H1 (cell line): ENCODE measurements around the gene ZSWIM2. TPM values are rescaled to one million over a fixed set of nuclear protein-coding genes. Genes with fewer than 3 reads are reported as not detected.

Experiments used
- CTCF ChIA-PET: fragments of 300-600 bp; sonication (Branson Sonifier 250); formaldehyde crosslinking; loops from one replicate; lab custom pipeline; 2021; ENCODE audit not compliant: partially characterized antibody; lab: Charles Lee
- POLR2A ChIA-PET: fragments of 300-600 bp; sonication (Branson Sonifier 250); formaldehyde crosslinking; loops from one replicate; lab custom pipeline; 2021; ENCODE audit warnings: inconsistent platforms; ENCODE audit not compliant: partially characterized antibody; lab: Charles Lee
- DNase-seq, 2 experiments: peaks; one replicate each; pipeline versions ENCODE4 v3.0.0 to v3.0.0-alpha.2; 2010 to 2022; ENCODE audit warnings: low spot score in 2 of 2, low read depth in 1 of 2, mixed read lengths in 1 of 2
- FAIRE-seq: peaks from 2 replicates; lab custom pipeline; 2011; peaks lifted over from hg19 to GRCh38; lab: Jason Lieb, UNC
- H2AFZ ChIP-seq: 2 replicates; pipeline ENCODE4 v1.8.1; 2012; ENCODE audit warnings: low read length, inconsistent platforms
- H2AK5ac ChIP-seq: 2 replicates; pipeline ENCODE4 v1.6.1; 2013; ENCODE audit warnings: low read depth, low read length
- H2BK120ac ChIP-seq: replicated peaks from 2 replicates; pipeline ENCODE3; 2013; ENCODE audit warnings: low read depth, low read length, inconsistent platforms
- H2BK12ac ChIP-seq: 2 replicates; pipeline ENCODE4 v1.6.1; 2013; ENCODE audit warnings: low read depth, low read length
- H2BK15ac ChIP-seq: 2 replicates; pipeline ENCODE4 v1.6.1; 2013; ENCODE audit warnings: low read length
- H2BK20ac ChIP-seq: 2 replicates; pipeline ENCODE4 v1.6.1; 2013; ENCODE audit warnings: low read length
- H2BK5ac ChIP-seq: 2 replicates; pipeline ENCODE4 v1.6.1; 2013; ENCODE audit warnings: low read depth, low read length
- H3K14ac ChIP-seq: 2 replicates; pipeline ENCODE4 v1.6.1; 2013; ENCODE audit warnings: inconsistent platforms; ENCODE audit not compliant: insufficient read length
- H3K18ac ChIP-seq: 2 replicates; pipeline ENCODE4 v1.6.1; 2013; ENCODE audit warnings: low read length; ENCODE audit errors: extremely low read depth
- H3K23ac ChIP-seq: 2 replicates; pipeline ENCODE4 v1.6.1; 2013; ENCODE audit warnings: inconsistent platforms; ENCODE audit not compliant: insufficient read length
- H3K23me2 ChIP-seq: 2 replicates; pipeline ENCODE4 v1.6.1; 2013; ENCODE audit warnings: low read depth, low read length
- H3K27ac ChIP-seq: 2 replicates; pipeline ENCODE4 v1.6.1; 2011; ENCODE audit warnings: low read depth, low read length, inconsistent platforms
- H3K27me3 ChIP-seq, 4 experiments: replicated peaks in 1 of 4; 1 replicate in 1 of 4; 2 replicates in 3 of 4; pipeline versions ENCODE4 v1.6.1 to v1.8.1; 2011 to 2013; ENCODE audit warnings: low read length in 3 of 4, mild to moderate bottlenecking in 3 of 4, inconsistent platforms in 2 of 4, mixed read lengths in 2 of 4, moderate library complexity in 1 of 4; ENCODE audit not compliant: control insufficient read depth in 3 of 4, insufficient read depth in 3 of 4; ENCODE audit errors: extremely low read depth in 1 of 4
- H3K36me3 ChIP-seq, 4 experiments: 2 replicates each; pipeline versions ENCODE4 v1.6.1 to v1.8.1; 2011 to 2013; ENCODE audit warnings: mild to moderate bottlenecking in 4 of 4, low read length in 3 of 4, moderate library complexity in 2 of 4, control low read depth in 1 of 4, inconsistent platforms in 1 of 4; ENCODE audit not compliant: insufficient read depth in 4 of 4, control insufficient read depth in 2 of 4
- H3K4ac ChIP-seq: replicated peaks from 2 replicates; pipeline ENCODE3; 2013; ENCODE audit warnings: low read length, low read depth, mixed read lengths, inconsistent platforms; ENCODE audit not compliant: insufficient read length
- H3K4me1 ChIP-seq, 4 experiments: replicated peaks in 1 of 4; 1 replicate in 1 of 4; 2 replicates in 3 of 4; pipeline versions ENCODE4 v1.6.1 to v1.8.1; 2011 to 2013; ENCODE audit warnings: low read length in 3 of 4, inconsistent platforms in 2 of 4, mixed read lengths in 1 of 4; ENCODE audit not compliant: insufficient read depth in 4 of 4, control insufficient read depth in 3 of 4
- H3K4me2 ChIP-seq, 2 experiments: 2 replicates each; pipeline versions ENCODE4 v1.6.1 to v1.8.1; 2011 to 2013; ENCODE audit warnings: low read depth in 2 of 2, low read length in 2 of 2, control low read depth in 1 of 2, inconsistent platforms in 1 of 2, mild to moderate bottlenecking in 1 of 2; ENCODE audit not compliant: insufficient read depth in 1 of 2
- H3K4me3 ChIP-seq, 4 experiments: fragments of 200-600, 300-600 bp in 1 of 4; sonication (generic), shearing (Covaris generic), sonication (Bioruptor Twin) in 1 of 4; 2 replicates each; pipeline versions ENCODE4 v1.5.1 to v1.8.1; 2011 to 2016; ENCODE audit warnings: low read length in 4 of 4, low read depth in 3 of 4, control low read depth in 2 of 4, inconsistent platforms in 2 of 4, mild to moderate bottlenecking in 2 of 4, mixed read lengths in 1 of 4, moderate library complexity in 1 of 4; ENCODE audit not compliant: insufficient read depth in 2 of 4; ENCODE audit errors: extremely low read depth in 1 of 4
- H3K56ac ChIP-seq: replicated peaks from 2 replicates; pipeline ENCODE3; 2013; ENCODE audit warnings: low read depth, mild to moderate bottlenecking, mixed read lengths, low read length, inconsistent platforms; ENCODE audit not compliant: insufficient read length
- H3K79me1 ChIP-seq: 2 replicates; pipeline ENCODE4 v1.6.1; 2013; ENCODE audit warnings: low read depth, low read length, control low read depth
- H3K79me2 ChIP-seq, 2 experiments: 2 replicates each; pipeline versions ENCODE4 v1.6.1 to v1.8.1; 2012 to 2013; ENCODE audit warnings: low read length in 2 of 2, mild to moderate bottlenecking in 2 of 2, inconsistent platforms in 1 of 2; ENCODE audit not compliant: insufficient read depth in 2 of 2, control insufficient read depth in 1 of 2
- H3K9ac ChIP-seq, 4 experiments: replicated peaks in 1 of 4; 1 replicate in 1 of 4; 2 replicates in 3 of 4; pipeline versions ENCODE4 v1.6.1 to v1.8.1; 2011 to 2013; ENCODE audit warnings: low read depth in 3 of 4, low read length in 3 of 4, control low read depth in 2 of 4, mild to moderate bottlenecking in 2 of 4, moderate library complexity in 2 of 4, inconsistent platforms in 1 of 4; ENCODE audit errors: extremely low read depth in 1 of 4
- H3K9me3 ChIP-seq, 2 experiments: 2 replicates each; pipeline versions ENCODE4 v1.6.1 to v1.8.1; 2012 to 2013; ENCODE audit warnings: mild to moderate bottlenecking in 2 of 2, moderate library complexity in 2 of 2, control low read depth in 1 of 2, inconsistent platforms in 1 of 2, low read depth in 1 of 2, low read length in 1 of 2, mixed read lengths in 1 of 2; ENCODE audit not compliant: insufficient read depth in 2 of 2
- H4K20me1 ChIP-seq, 2 experiments: replicated peaks in 1 of 2; 2 replicates each; pipeline versions ENCODE3 to v1.8.1; 2011 to 2013; ENCODE audit warnings: inconsistent platforms in 2 of 2, low read length in 2 of 2, mild to moderate bottlenecking in 1 of 2; ENCODE audit not compliant: insufficient read depth in 2 of 2, control insufficient read depth in 1 of 2
- H4K5ac ChIP-seq: 2 replicates; pipeline ENCODE4 v1.6.1; 2013; ENCODE audit warnings: low read length, low read depth, mixed read lengths, inconsistent platforms; ENCODE audit not compliant: insufficient read length
- H4K8ac ChIP-seq: 2 replicates; pipeline ENCODE4 v1.8.0; 2013; ENCODE audit warnings: mild to moderate bottlenecking, moderate library complexity, low read length, inconsistent platforms; ENCODE audit not compliant: insufficient read depth; ENCODE audit errors: extremely low read depth
- H4K91ac ChIP-seq: replicated peaks from 2 replicates; pipeline ENCODE3; 2013; ENCODE audit warnings: low read length, mixed read lengths, inconsistent platforms; ENCODE audit not compliant: insufficient read length
- CEBPB ChIP-seq: IDR thresholded peaks from 2 replicates; pipeline ENCODE4 v1.6.1; 2012; ENCODE audit warnings: low read depth, low read length
- CHD1 ChIP-seq: IDR thresholded peaks from 2 replicates; pipeline ENCODE4 v1.6.1; 2012; ENCODE audit warnings: low read depth, low read length, improper control_type of control experiment
- WGBS, 2 experiments: shearing (Covaris generic) in 1 of 2; methylation state at CpG; one replicate each; pipeline versions ENCODE4 v1.1.6 to v1.1.7; 2013 to 2015; ENCODE audit warnings: low lambda C conversion rate in 2 of 2, mixed read lengths in 2 of 2, inconsistent platforms in 1 of 2, low coverage in 1 of 2, missing lambda C conversion rate in 1 of 2; ENCODE audit not compliant: insufficient replicate concordance in 2 of 2, insufficient coverage in 1 of 2, insufficient read length in 1 of 2; ENCODE audit errors: extremely low coverage in 1 of 2, missing lambda C conversion rate in 1 of 2; 5-methylcytosine and 5-hydroxymethylcytosine counted together
- polyA plus RNA-seq, 7 experiments: library from polyadenylated mRNA; depleted of rRNA in 3 of 7; stranded (reverse) in 5 of 7; unstranded in 2 of 7; fragments of >200 nt in 5 of 7; fragments of 200-250 nt in 2 of 7; gene quantifications; 1 replicate in 5 of 7; 2 replicates in 1 of 7; 4 replicates in 1 of 7; pipeline versions ENCODE4 v1.2.1 to v1.2.3, GENCODE V29; 2011 to 2013; ENCODE audit warnings: missing spikeins in 2 of 7, mixed read lengths in 2 of 7
- total RNA-seq: library from RNA; stranded (reverse); fragmentation: NEBNext Ultra II Directional; extraction: Animal tissue kit (Norgen Biotek cat#: 25700); gene quantifications from 2 replicates; pipeline ENCODE4 v1.2.1, GENCODE V29; 2021

ZSWIM2 gene
- total and polyA plus RNA-seq, 2 of the 8 experiments (the other 6 are each of a cell fraction or from before 2014, with no cell fraction given) = not detected

GRCh38 chr2:186887107-186888090 is 38.4 kb upstream of the ZSWIM2 start:
- Histone ChIP-seq H4K20me1 (no peaks in the 10 kb centered on the region), H3K79me2 (no peaks in the 10 kb centered on the region), H3K23ac (no peak overlapping the region), H3K14ac (no peak overlapping the region), H3K36me3 (no peaks in the 10 kb centered on the region), H4K8ac (no peak overlapping the region), H3K4me2 (no peak overlapping the region), H2BK5ac (no peak overlapping the region), H2BK15ac (no peak overlapping the region), H3K4me3 (no peak overlapping the region)
- no peak for FAIRE-seq
- no peak for DNase-seq
- TF ChIP-seq CHD1 = no peak
- TF ChIP-seq CEBPB = peak; percentile 83
- TF ChIP-seq, all 59 proteins: peak for 1
- Histone ChIP-seq H3K23me2 (no peaks in the 10 kb centered on the region), H3K4me1 (no peaks in the 10 kb centered on the region), H3K9ac (no peak overlapping the region), H3K4ac (no peak overlapping the region), H2AFZ (peak overlapping the region; percentile 87), H3K56ac (no peak overlapping the region), H2BK20ac (no peak overlapping the region), H3K27ac (no peak overlapping the region), H3K79me1 (no peaks in the 10 kb centered on the region), H3K27me3 (no peaks in the 10 kb centered on the region), H2BK120ac (no peak overlapping the region), H3K9me3 (no peaks in the 10 kb centered on the region), H4K5ac (no peak overlapping the region), H2BK12ac (no peak overlapping the region), H3K18ac (no peak overlapping the region), H4K91ac (no peak overlapping the region), H2AK5ac (no peak overlapping the region)
- WGBS, 2 experiments = 73% methylated on average over 7 of the region's 7 CpGs; no CpG with 5 or more reads in 1 of the 2 experiments
- ChIA-PET POLR2A (no interaction called here), CTCF (interaction anchor here (1.5 kb wide), 1 partner anchor 25 kb away, joined by 5 read pairs; no protein-coding TSS in a partner anchor)
